ENCODE results near the gene ANLN. TPM values are rescaled to one million over a fixed set of nuclear protein-coding genes. Genes with fewer than 3 reads are reported as not detected.
"Not testable (repeated sequence)": the region's sequence is repeated elsewhere in the genome, so short reads cannot be mapped to it uniquely, and the experiment has no call there.

ANLN gene
- total and polyA plus RNA-seq, 4 donors, result 0.17 to 27.0 (median 1.3) TPM

DNA sequence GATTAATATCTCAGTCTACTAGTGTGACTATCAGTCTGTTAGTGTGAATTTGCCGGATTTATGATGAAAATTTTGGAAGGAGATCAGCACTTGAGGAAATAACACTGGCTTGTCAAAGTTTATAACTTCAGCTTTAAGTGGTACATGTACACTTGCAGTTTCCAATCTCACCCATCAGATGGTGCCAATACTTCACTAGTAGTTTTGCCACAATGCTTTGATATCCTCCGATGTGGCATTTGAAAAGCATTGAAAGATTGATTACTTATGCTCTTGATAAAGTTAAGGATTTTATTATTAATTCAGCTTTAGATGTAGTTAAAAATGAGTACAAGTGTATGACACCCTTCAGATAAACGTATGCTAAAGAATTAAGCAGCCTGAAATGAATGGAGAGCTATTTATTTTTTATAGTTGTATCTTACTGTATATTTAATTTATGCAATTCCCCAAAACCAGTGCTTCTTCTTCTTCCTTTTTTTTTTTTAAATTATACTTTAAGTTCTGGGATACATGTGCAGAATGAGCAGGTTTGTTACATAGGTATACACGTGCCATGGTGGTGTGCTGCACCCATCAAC is 98.2 kb downstream of the ANLN start:
- 31% methylated on average over 4 of the region's 4 CpGs for WGBS
- no peaks in the 10 kb centered on the region for H3K27me3 ChIP-seq (ENCODE audit: control insufficient read depth in 4 of 4, insufficient read depth in 4 of 4, low read length in 3 of 4)
- H3K4me1 ChIP-seq (ENCODE audit: control insufficient read depth in 4 of 4, insufficient read depth in 4 of 4, low read length in 3 of 4), result no peaks in the 10 kb centered on the region
- H3K36me3 ChIP-seq (ENCODE audit: control insufficient read depth in 4 of 4, insufficient read depth in 3 of 4, low read depth in 1 of 4, low read length in 3 of 4), result no peaks in the 10 kb centered on the region
- TF ChIP-seq FOXA1 (IDR thresholded peaks at IDR 0.05) (no peak), RAD21 (IDR thresholded peaks at IDR 0.05) (peak; percentile 98), SP1 (IDR thresholded peaks at IDR 0.05) (no peak), JUND (IDR thresholded peaks at IDR 0.05) (no peak)
- TF ChIP-seq, protein P1, sequence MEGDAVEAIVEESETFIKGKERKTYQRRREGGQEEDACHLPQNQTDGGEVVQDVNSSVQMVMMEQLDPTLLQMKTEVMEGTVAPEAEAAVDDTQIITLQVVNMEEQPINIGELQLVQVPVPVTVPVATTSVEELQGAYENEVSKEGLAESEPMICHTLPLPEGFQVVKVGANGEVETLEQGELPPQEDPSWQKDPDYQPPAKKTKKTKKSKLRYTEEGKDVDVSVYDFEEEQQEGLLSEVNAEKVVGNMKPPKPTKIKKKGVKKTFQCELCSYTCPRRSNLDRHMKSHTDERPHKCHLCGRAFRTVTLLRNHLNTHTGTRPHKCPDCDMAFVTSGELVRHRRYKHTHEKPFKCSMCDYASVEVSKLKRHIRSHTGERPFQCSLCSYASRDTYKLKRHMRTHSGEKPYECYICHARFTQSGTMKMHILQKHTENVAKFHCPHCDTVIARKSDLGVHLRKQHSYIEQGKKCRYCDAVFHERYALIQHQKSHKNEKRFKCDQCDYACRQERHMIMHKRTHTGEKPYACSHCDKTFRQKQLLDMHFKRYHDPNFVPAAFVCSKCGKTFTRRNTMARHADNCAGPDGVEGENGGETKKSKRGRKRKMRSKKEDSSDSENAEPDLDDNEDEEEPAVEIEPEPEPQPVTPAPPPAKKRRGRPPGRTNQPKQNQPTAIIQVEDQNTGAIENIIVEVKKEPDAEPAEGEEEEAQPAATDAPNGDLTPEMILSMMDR (IDR thresholded peaks at IDR 0.05; ENCODE audit: low read depth, low read length, missing input control), result peak; percentile 89
- H3K27ac ChIP-seq (ENCODE audit: low read depth in 1 of 2, low read length in 2 of 2), result no peak overlapping the region
- no peaks in the 10 kb centered on the region for H3K9me3 ChIP-seq (ENCODE audit: control insufficient read depth in 4 of 4, low read length in 3 of 4)
- no peak overlapping the region for H3K9ac ChIP-seq (ENCODE audit: low read depth in 1 of 2, low read length in 2 of 2)
- DNase-seq (ENCODE audit: low spot score), result no peak
- no peak overlapping the region for H3K4me3 ChIP-seq (ENCODE audit: low read depth in 1 of 3, low read length in 3 of 3)

DNA sequence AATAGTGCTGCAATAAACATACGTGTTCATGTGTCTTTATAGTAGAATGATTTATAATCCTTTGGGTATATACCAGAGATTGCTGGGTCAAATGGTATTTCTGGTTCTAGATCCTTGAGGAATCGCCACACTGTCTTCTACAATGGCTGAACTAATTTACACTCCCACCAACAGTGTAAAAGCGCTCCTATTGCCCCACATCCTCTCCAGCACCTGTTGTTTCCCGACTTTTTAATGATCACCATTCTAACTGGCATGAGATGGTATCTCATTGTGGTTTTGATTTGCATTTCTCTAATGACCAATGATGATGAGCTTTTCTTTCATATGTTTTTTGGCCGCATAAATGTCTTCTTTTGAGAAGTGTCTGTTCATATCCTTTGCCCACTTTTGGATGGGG is 99.0 kb downstream of the ANLN start:
- not testable (repeated sequence) for H3K9me3 ChIP-seq (ENCODE audit: control insufficient read depth in 4 of 4, low read length in 3 of 4); H3K4me1 ChIP-seq (ENCODE audit: control insufficient read depth in 4 of 4, insufficient read depth in 4 of 4, low read length in 3 of 4); H3K9ac ChIP-seq (ENCODE audit: low read depth in 1 of 2, low read length in 2 of 2); H3K36me3 ChIP-seq (ENCODE audit: control insufficient read depth in 4 of 4, insufficient read depth in 3 of 4, low read depth in 1 of 4, low read length in 3 of 4); H3K27ac ChIP-seq (ENCODE audit: low read depth in 1 of 2, low read length in 2 of 2); DNase-seq (ENCODE audit: low spot score); H3K4me3 ChIP-seq (ENCODE audit: low read depth in 1 of 3, low read length in 3 of 3); H3K27me3 ChIP-seq (ENCODE audit: control insufficient read depth in 4 of 4, insufficient read depth in 4 of 4, low read length in 3 of 4)
- 95% methylated on average over 5 of the region's 5 CpGs for WGBS

GRCh38 chr7:36490419-36490830 is 100.8 kb downstream of the ANLN start:
- no peaks in the 10 kb centered on the region for H3K27me3 ChIP-seq (ENCODE audit: control insufficient read depth in 4 of 4, insufficient read depth in 4 of 4, low read length in 3 of 4)
- H3K4me3 ChIP-seq (ENCODE audit: low read depth in 1 of 3, low read length in 3 of 3), result no peak overlapping the region
- H3K9me3 ChIP-seq (ENCODE audit: control insufficient read depth in 4 of 4, low read length in 3 of 4), result no peaks in the 10 kb centered on the region
- no peak overlapping the region for H3K27ac ChIP-seq (ENCODE audit: low read depth in 1 of 2, low read length in 2 of 2)
- DNase-seq (ENCODE audit: low spot score), result no peak
- 79% methylated on average over 3 of the region's 3 CpGs for WGBS
- no peak overlapping the region for H3K9ac ChIP-seq (ENCODE audit: low read depth in 1 of 2, low read length in 2 of 2)
- no peak for TF ChIP-seq GABPA (IDR thresholded peaks at IDR 0.05 in 1 of 2, conservative IDR thresholded peaks at IDR 0.05 in 1 of 2)
- no peak for TF ChIP-seq YY1 (IDR thresholded peaks at IDR 0.05)
- TF ChIP-seq, protein P2, sequence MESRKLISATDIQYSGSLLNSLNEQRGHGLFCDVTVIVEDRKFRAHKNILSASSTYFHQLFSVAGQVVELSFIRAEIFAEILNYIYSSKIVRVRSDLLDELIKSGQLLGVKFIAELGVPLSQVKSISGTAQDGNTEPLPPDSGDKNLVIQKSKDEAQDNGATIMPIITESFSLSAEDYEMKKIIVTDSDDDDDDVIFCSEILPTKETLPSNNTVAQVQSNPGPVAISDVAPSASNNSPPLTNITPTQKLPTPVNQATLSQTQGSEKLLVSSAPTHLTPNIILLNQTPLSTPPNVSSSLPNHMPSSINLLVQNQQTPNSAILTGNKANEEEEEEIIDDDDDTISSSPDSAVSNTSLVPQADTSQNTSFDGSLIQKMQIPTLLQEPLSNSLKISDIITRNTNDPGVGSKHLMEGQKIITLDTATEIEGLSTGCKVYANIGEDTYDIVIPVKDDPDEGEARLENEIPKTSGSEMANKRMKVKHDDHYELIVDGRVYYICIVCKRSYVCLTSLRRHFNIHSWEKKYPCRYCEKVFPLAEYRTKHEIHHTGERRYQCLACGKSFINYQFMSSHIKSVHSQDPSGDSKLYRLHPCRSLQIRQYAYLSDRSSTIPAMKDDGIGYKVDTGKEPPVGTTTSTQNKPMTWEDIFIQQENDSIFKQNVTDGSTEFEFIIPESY (IDR thresholded peaks at IDR 0.05), result no peak
- no peak for TF ChIP-seq TAF1 (conservative IDR thresholded peaks at IDR 0.05)
- TF ChIP-seq RXRA (IDR thresholded peaks at IDR 0.05), result no peak
- no peak for TF ChIP-seq REST (IDR thresholded peaks at IDR 0.05)
- no peak for TF ChIP-seq RAD21 (IDR thresholded peaks at IDR 0.05)
- TF ChIP-seq, protein P1 (IDR thresholded peaks at IDR 0.05; ENCODE audit: low read depth, low read length, missing input control), result no peak
- no peaks in the 10 kb centered on the region for H3K36me3 ChIP-seq (ENCODE audit: control insufficient read depth in 4 of 4, insufficient read depth in 3 of 4, low read depth in 1 of 4, low read length in 3 of 4)
- H3K4me1 ChIP-seq (ENCODE audit: control insufficient read depth in 4 of 4, insufficient read depth in 4 of 4, low read length in 3 of 4), result no peaks in the 10 kb centered on the region

All from liver (tissue), 9 donors.